ENCODE data around the gene FAM53B. TPM values are rescaled to one million over a fixed set of nuclear protein-coding genes. Genes with fewer than 3 reads are reported as not detected.

Gene FAM53B
- total RNA-seq, 1 experiment from 2014 or later: 14.1 TPM

DNA sequence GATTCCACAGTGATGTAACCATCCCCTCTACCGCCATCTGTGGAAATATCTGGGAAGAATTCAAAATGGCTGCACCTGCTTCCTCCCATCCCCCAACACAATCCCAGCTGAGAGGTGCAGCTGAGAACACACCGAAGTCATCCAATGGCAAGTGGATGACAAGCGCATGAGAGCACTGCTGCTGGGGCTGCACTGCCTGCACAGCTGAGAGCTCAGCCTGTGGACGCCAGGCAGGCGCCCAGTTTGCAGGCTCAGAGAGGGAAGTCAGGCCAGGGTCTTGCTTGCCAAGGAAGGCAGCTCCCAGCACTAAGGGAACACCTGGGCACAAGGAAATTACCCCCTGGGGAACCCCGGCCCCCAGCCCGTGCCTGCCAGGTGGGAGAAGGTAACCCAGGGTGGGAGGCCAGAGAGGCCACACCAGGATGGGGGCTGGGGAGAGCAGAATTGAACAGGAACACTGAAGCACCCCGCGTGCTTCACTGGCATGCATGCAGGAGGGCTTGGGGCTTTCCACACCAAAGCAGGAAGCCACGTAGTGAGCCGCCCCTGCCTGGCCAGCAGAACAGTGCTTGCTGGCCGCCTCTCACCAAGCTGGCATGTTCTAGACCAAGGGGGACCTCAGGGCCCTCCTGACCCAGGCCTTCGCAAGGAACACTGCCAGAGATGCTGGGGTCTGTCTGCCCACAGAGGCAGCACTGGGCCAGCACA, 46.2 kb downstream of the FAM53B start:
- no peaks in the 10 kb centered on the region for H3K9me3 ChIP-seq (replicated peaks)
- H3K4me3 ChIP-seq: no peak overlapping the region
- no peak for DNase-seq (ENCODE audit: low read depth in 1 of 2, low spot score in 2 of 2)
- H3K36me3 ChIP-seq: peaks cover 8% of the 10 kb centered on the region; the same call in 1 of the 2 replicates
- H3K4me1 ChIP-seq (replicated peaks): no peaks in the 10 kb centered on the region
- H3K27me3 ChIP-seq (replicated peaks): no peaks in the 10 kb centered on the region
- no peak overlapping the region for H3K27ac ChIP-seq

DNA sequence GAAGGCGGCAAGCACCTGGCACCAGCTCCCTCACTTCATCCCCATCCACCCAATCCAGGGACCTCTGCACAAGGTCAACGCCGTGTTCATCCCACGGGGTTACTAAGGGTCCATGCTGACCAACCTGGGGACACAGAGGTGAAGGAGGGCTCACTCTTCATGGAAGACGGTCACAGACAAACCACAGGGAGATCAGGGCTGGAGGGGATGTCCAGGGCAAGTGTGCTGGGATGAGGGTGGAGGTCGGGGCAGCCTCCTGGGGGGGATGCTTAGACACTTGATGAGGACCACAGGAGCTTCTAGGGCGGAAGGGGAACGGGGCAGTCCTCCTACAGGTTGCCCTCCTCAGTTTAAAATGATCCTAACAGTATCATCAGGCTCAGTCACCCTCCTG, 46.7 kb downstream of the FAM53B start:
- Histone ChIP-seq H3K9me3 (replicated peaks) (no peaks in the 10 kb centered on the region), H3K4me1 (replicated peaks) (no peaks in the 10 kb centered on the region), H3K36me3 (peaks cover 8% of the 10 kb centered on the region; the same call in 1 of the 2 replicates), H3K27me3 (replicated peaks) (no peaks in the 10 kb centered on the region), H3K27ac (no peak overlapping the region), H3K4me3 (no peak overlapping the region)
- no peak for DNase-seq (ENCODE audit: low read depth in 1 of 2, low spot score in 2 of 2)

- H3K4me3 ChIP-seq: no peak overlapping the region
- no peak for DNase-seq (ENCODE audit: low read depth in 1 of 2, low spot score in 2 of 2)
- no peaks in the 10 kb centered on the region for H3K9me3 ChIP-seq (replicated peaks)
- H3K4me1 ChIP-seq (replicated peaks): no peaks in the 10 kb centered on the region
- H3K27ac ChIP-seq: no peak overlapping the region
- peaks cover 8% of the 10 kb centered on the region; the same call in 1 of the 2 replicates for H3K36me3 ChIP-seq
- no peaks in the 10 kb centered on the region for H3K27me3 ChIP-seq (replicated peaks)
Measured at GRCh38 chr10:124696446-124697392, 47.5 kb downstream of the FAM53B start.

DNA sequence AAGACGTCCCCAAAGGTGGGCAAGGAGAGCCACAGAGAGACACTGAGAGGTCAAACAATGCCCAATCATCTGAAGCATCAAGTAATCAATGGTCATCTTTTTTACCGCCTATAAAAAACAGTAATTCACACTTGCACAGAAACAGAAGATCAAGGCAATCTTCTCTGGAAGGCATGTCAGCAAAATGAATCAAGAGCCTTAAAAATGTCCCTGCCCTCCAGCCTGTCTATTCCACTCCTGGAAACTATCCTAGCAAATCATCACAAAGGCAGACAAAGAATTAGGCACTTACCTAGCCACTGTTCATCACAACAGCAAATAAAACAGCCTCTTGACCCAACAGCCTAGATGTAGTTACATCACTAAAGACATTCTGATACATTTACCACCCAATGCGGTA, 48.9 kb downstream of the FAM53B start:
- Histone ChIP-seq H3K36me3 (peaks cover 8% of the 10 kb centered on the region; the same call in 1 of the 2 replicates), H3K27me3 (replicated peaks) (no peaks in the 10 kb centered on the region), H3K4me1 (replicated peaks) (no peaks in the 10 kb centered on the region), H3K4me3 (no peak overlapping the region), H3K27ac (no peak overlapping the region), H3K9me3 (replicated peaks) (no peaks in the 10 kb centered on the region)
- no peak for DNase-seq (ENCODE audit: low read depth in 1 of 2, low spot score in 2 of 2)

DNA sequence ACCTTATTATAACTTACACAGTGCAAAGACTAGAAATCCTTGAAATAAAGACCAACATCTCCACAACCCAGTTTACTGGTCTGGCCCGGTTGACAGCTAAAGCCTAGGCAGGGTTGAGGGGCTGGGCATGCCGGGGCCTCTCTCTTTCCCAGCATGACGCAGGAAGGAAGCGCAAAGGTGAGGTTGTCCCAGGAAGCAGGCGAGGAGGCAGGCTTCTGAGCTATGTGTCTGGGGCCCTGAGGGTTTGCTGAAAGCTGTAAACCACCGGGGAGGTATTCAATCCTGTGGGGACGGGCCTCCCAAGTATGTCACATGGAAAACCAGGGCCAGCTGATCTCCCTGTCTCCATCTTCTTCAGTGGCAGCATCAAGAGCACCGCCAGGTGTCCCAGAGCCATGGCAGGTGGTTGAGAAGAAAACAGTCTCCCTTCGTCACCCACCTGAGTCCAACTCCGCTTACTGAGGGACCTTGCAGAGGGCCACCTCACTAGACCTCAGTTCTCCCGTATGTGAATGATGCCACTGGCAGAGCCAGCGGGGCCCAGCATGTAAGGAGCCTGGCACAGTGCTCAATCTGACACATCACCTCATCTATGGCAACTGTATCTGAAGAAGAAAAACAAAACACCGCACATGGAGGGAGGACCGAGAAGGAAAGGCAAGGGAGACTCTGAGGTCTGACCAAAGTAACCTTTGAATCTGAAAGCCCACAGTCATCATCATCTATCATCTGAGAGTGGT, 49.5 kb downstream of the FAM53B start:
- no peaks in the 10 kb centered on the region for H3K27me3 ChIP-seq (replicated peaks)
- no peaks in the 10 kb centered on the region for H3K9me3 ChIP-seq (replicated peaks)
- no peak overlapping the region for H3K4me3 ChIP-seq
- no peak overlapping the region for H3K27ac ChIP-seq
- no peaks in the 10 kb centered on the region for H3K4me1 ChIP-seq (replicated peaks)
- H3K36me3 ChIP-seq: peaks cover 8% of the 10 kb centered on the region; the same call in 1 of the 2 replicates
- no peak for DNase-seq (ENCODE audit: low read depth in 1 of 2, low spot score in 2 of 2)

GRCh38 chr10:124693801-124694416, 50.3 kb downstream of the FAM53B start:
- Histone ChIP-seq H3K27ac (no peak overlapping the region), H3K4me3 (no peak overlapping the region), H3K36me3 (peaks cover 8% of the 10 kb centered on the region; the same call in 1 of the 2 replicates), H3K27me3 (replicated peaks) (no peaks in the 10 kb centered on the region), H3K4me1 (replicated peaks) (no peaks in the 10 kb centered on the region), H3K9me3 (replicated peaks) (no peaks in the 10 kb centered on the region)
- no peak for DNase-seq (ENCODE audit: low read depth in 1 of 2, low spot score in 2 of 2)

DNA sequence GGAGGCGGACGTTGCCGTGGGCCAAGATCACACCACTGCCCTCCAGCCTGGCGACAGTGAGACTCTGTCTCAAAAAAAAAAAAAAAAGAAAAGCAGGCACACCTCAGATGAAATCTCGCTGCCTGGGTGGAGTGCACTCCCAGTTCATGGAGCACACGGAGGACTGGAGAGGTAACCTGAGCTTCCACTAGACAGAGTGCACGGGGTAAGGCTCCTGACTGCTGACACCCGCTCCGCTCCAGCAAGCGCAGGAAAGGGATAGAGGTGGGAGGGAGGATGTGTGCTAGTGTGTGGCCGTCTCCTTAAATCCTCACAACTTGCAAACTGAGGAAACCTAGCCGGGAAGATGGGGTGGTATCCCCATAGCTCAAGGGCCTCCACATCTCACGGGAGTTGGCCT, 50.8 kb downstream of the FAM53B start:
- H3K4me3 ChIP-seq: no peak overlapping the region
- no peaks in the 10 kb centered on the region for H3K9me3 ChIP-seq (replicated peaks)
- no peaks in the 10 kb centered on the region for H3K27me3 ChIP-seq (replicated peaks)
- DNase-seq (ENCODE audit: low read depth in 1 of 2, low spot score in 2 of 2): no peak
- H3K4me1 ChIP-seq (replicated peaks): no peaks in the 10 kb centered on the region
- H3K36me3 ChIP-seq: peaks cover 8% of the 10 kb centered on the region; the same call in 1 of the 2 replicates
- H3K27ac ChIP-seq: no peak overlapping the region

GRCh38 chr10:124692100-124692446, 52.1 kb downstream of the FAM53B start:
- H3K9me3 ChIP-seq (replicated peaks): no peaks in the 10 kb centered on the region
- no peak overlapping the region for H3K4me3 ChIP-seq
- H3K36me3 ChIP-seq: peaks cover 8% of the 10 kb centered on the region; the same call in 1 of the 2 replicates
- H3K27me3 ChIP-seq (replicated peaks): no peaks in the 10 kb centered on the region
- no peaks in the 10 kb centered on the region for H3K4me1 ChIP-seq (replicated peaks)
- H3K27ac ChIP-seq: no peak overlapping the region
- no peak for DNase-seq (ENCODE audit: low read depth in 1 of 2, low spot score in 2 of 2)

DNA sequence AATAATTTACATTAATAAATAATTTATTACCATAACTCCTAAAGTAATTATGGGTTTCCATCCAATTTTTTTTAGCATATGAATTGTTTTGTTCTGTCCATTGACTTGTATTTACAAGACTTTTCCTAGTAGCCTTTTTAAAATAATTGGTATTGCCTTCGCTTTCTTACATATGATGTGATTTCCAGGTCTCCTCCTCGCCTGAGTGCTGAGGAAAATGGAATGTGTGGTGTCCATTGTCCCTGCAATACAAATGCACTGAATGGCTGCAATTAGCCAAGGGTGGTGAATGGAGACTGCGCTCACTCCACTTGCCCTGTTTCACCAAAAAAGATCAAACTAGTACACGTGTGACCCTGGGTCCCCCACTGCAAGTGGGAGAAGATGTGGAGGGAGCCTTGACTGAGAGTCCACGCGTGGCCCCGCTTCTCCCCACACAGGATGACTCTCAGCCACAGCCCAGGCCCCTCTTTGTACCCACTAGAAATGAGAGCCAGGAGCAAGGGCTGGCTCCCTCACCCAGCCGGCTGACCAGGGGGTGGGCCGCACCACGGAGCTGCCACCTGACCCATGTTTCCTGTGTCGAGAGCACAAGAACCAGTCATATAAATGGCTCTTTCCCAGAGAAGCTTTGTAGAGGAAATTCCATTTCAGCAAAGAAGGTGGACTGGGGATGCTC, 52.6 kb downstream of the FAM53B start:
- peaks cover 8% of the 10 kb centered on the region; the same call in 1 of the 2 replicates for H3K36me3 ChIP-seq
- H3K4me1 ChIP-seq (replicated peaks): no peaks in the 10 kb centered on the region
- no peak overlapping the region for H3K27ac ChIP-seq
- DNase-seq (ENCODE audit: low read depth in 1 of 2, low spot score in 2 of 2): no peak
- H3K27me3 ChIP-seq (replicated peaks): no peaks in the 10 kb centered on the region
- H3K4me3 ChIP-seq: no peak overlapping the region
- H3K9me3 ChIP-seq (replicated peaks): no peaks in the 10 kb centered on the region

GRCh38 chr10:124691002-124691401, 53.2 kb downstream of the FAM53B start:
- no peaks in the 10 kb centered on the region for H3K4me1 ChIP-seq (replicated peaks)
- H3K36me3 ChIP-seq: peaks cover 8% of the 10 kb centered on the region; the same call in 1 of the 2 replicates
- DNase-seq (ENCODE audit: low read depth in 1 of 2, low spot score in 2 of 2): no peak
- H3K4me3 ChIP-seq: no peak overlapping the region
- H3K27me3 ChIP-seq (replicated peaks): no peaks in the 10 kb centered on the region
- no peaks in the 10 kb centered on the region for H3K9me3 ChIP-seq (replicated peaks)
- no peak overlapping the region for H3K27ac ChIP-seq

DNA sequence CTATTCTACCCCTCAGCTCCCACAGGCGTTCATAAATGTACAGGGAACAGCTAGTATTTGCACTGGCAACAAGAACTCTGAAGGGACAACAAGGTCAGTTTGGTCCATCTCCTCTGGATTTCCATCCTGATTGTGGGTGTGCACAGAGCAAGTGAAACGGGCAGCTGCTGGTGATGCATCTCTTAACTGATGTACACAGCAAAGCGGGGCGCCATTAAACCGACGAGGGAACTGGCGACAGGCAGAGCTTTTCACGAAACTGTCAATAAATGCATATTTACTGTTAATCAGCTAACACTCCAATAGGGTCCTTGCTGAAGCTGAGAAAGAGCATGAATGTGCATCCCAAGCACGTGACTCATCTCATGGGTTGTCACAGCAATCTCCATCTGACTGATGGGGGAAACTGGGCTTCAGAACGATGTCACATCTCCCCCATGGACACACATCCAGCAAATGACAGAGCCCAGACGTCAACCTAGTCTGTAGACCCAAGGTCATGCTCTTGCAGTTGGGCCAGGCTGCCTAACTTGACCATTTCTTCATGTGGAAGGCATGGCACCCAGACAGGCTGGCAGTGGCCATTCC, 54.2 kb downstream of the FAM53B start:
- H3K27ac ChIP-seq: no peak overlapping the region
- H3K9me3 ChIP-seq (replicated peaks): no peaks in the 10 kb centered on the region
- H3K4me1 ChIP-seq (replicated peaks): no peaks in the 10 kb centered on the region
- H3K36me3 ChIP-seq: 0 out of 2 replicates have a peak, but pooled peaks cover 2% of the 10 kb centered on the region
- H3K27me3 ChIP-seq (replicated peaks): no peaks in the 10 kb centered on the region
- DNase-seq (ENCODE audit: low read depth in 1 of 2, low spot score in 2 of 2): no peak
- no peak overlapping the region for H3K4me3 ChIP-seq

DNA sequence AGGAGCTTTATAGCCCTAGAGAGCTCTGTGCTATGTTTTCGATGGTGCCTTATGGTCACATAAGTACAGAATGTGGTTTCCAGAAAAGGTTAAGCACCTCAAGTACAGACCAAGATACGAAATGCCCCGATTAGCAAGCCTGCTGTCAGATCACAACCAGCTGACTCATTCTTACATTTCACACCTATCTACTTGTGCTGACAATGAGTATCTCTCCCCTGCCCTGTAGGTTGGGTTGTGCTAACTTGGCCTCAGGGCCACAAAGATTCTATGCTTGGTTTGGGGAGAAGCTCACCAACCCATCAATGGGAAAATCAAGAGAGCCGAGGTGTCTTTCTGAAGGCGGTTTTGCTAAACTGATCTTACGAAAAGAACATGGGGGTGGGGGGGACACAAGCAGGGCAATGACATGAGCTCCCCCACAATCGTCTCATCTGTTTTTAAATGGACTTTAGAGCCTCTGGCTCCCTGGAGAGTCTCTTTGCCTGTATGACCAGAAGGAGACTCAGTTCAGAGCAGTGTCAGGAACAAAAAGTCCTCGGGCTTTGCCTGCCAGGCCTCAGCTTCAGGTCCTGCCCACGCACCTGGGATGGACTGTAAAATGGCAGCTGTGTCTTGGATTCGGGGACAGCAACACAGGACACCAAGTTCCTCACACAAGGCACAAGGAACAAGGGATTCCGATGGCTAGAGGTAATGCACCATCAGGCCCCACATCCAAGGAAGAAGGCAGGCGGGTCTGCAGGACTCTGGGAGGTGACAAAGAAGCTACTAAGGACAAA, 55.1 kb downstream of the FAM53B start:
- no peaks in the 10 kb centered on the region for H3K27me3 ChIP-seq (replicated peaks)
- no peak for DNase-seq (ENCODE audit: low read depth in 1 of 2, low spot score in 2 of 2)
- H3K4me3 ChIP-seq: no peak overlapping the region
- no peak overlapping the region for H3K27ac ChIP-seq
- H3K36me3 ChIP-seq: no peaks in the 10 kb centered on the region
- H3K4me1 ChIP-seq (replicated peaks): no peaks in the 10 kb centered on the region
- H3K9me3 ChIP-seq (replicated peaks): no peaks in the 10 kb centered on the region
